ENCODE measurements around the gene EHF.

Gene EHF

GRCh38 chr11:34647532-34647931, 26.6 kb downstream of the EHF start:
- DNase-seq: no peak

GRCh38 chr11:34648036-34648435, 27.1 kb downstream of the EHF start:
- DNase-seq: no peak

- no peak for DNase-seq
These were observed 28.7 kb downstream of the EHF start for GRCh38 chr11:34649597-34649996.

GRCh38 chr11:34650528-34650927, 29.6 kb downstream of the EHF start:
- peak; percentile 73 for DNase-seq

GRCh38 chr11:34651551-34651950, 30.7 kb downstream of the EHF start:
- peak; percentile 51 for DNase-seq

GRCh38 chr11:34652191-34652973, 31.5 kb downstream of the EHF start:
- peak; percentile 24 for DNase-seq

- DNase-seq: no peak
These were observed 32.1 kb downstream of the EHF start for GRCh38 chr11:34653031-34653430.

GRCh38 chr11:34653851-34654482, 33.1 kb downstream of the EHF start:
- peak; percentile 37 for DNase-seq

- peak; percentile 60 for DNase-seq
These were observed 33.8 kb downstream of the EHF start for GRCh38 chr11:34654483-34655334.

- no peak for DNase-seq
These were observed 34.6 kb downstream of the EHF start for GRCh38 chr11:34655335-34656008.

- no peak for DNase-seq
These were observed 35.3 kb downstream of the EHF start for GRCh38 chr11:34656062-34656720.

- DNase-seq: no peak
These were observed 37.5 kb downstream of the EHF start for GRCh38 chr11:34658071-34659015.

GRCh38 chr11:34659096-34659733, 38.3 kb downstream of the EHF start:
- DNase-seq: no peak

GRCh38 chr11:34665077-34665835, 44.4 kb downstream of the EHF start:
- DNase-seq: no peak

GRCh38 chr11:34667810-34668582, 47.1 kb downstream of the EHF start:
- DNase-seq: no peak

GRCh38 chr11:34668583-34669053, 47.7 kb downstream of the EHF start:
- no peak for DNase-seq

- no peak for DNase-seq
These were observed 48.6 kb downstream of the EHF start for GRCh38 chr11:34669458-34669857.

- DNase-seq: no peak
These were observed 50.2 kb downstream of the EHF start for GRCh38 chr11:34671117-34671516.

GRCh38 chr11:34671946-34672345, 51.1 kb downstream of the EHF start:
- DNase-seq: no peak

Measured in hematopoietic multipotent progenitor cell treated with erythropoietin and hydrocortisone succinate and interleukin-3 and kit ligand, for 4 days (in vitro differentiated cells).